ENCODE data around the gene SLC12A2.

DNA sequence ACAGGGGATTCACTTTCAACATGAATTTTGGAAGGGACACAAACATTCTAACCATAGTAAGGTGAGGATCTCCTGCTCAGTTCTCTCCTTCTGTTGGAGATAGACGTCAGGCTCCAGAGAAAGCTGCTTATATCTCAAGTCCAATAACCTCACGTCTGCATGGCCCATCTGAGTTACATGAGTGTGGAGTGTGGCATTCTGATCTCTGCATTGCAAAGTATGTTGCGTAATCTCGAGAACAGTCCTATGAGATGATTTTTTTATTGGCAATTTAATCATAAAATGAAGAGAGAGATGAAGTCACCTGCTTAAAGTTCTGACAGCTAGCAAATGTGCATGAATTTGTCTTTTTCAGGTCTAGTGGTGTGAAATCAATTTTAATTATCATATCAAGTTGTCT is 118.8 kb downstream of the SLC12A2 start:
- TF ChIP-seq, protein P1, sequence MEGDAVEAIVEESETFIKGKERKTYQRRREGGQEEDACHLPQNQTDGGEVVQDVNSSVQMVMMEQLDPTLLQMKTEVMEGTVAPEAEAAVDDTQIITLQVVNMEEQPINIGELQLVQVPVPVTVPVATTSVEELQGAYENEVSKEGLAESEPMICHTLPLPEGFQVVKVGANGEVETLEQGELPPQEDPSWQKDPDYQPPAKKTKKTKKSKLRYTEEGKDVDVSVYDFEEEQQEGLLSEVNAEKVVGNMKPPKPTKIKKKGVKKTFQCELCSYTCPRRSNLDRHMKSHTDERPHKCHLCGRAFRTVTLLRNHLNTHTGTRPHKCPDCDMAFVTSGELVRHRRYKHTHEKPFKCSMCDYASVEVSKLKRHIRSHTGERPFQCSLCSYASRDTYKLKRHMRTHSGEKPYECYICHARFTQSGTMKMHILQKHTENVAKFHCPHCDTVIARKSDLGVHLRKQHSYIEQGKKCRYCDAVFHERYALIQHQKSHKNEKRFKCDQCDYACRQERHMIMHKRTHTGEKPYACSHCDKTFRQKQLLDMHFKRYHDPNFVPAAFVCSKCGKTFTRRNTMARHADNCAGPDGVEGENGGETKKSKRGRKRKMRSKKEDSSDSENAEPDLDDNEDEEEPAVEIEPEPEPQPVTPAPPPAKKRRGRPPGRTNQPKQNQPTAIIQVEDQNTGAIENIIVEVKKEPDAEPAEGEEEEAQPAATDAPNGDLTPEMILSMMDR (optimal IDR thresholded peaks at IDR 0.05 in 1 of 3, IDR thresholded peaks at IDR 0.05 in 1 of 3, conservative IDR thresholded peaks at IDR 0.05 in 1 of 3; ENCODE audit: extremely low read depth in 1 of 3, insufficient read depth in 2 of 3, low read length in 3 of 3): no peak
- no peak for TF ChIP-seq EZH2 (IDR thresholded peaks at IDR 0.05; ENCODE audit: low read length)

Measured in keratinocyte (primary cell).